Measurements from ENCODE around the gene CAMLG. TPM values are rescaled to one million over a fixed set of nuclear protein-coding genes. Genes with fewer than 3 reads are reported as not detected.

The CAMLG gene
- polyA plus RNA-seq, 3 donors, result 17.5 to 20.8 (median 17.8) TPM

DNA sequence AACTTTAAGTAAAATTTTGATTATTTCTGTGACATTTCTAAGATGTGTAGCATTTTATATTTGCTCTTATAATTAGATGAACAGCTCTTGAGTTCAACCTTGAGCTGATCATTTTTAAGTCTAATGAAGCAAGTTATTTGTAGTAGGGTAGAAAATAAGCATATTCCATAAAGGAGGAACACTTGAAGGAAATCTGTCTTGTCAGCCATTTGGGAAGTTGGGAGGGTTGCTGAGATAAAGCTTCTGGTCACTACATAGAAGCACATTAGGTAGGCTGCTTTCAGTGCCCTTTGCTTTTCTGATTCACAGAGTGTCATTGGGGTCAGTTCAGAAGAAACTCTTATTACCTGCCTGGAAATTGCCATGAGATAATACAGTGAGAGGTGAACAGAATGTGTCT is 45.6 kb upstream of the CAMLG start:
- TF ChIP-seq, protein P1, sequence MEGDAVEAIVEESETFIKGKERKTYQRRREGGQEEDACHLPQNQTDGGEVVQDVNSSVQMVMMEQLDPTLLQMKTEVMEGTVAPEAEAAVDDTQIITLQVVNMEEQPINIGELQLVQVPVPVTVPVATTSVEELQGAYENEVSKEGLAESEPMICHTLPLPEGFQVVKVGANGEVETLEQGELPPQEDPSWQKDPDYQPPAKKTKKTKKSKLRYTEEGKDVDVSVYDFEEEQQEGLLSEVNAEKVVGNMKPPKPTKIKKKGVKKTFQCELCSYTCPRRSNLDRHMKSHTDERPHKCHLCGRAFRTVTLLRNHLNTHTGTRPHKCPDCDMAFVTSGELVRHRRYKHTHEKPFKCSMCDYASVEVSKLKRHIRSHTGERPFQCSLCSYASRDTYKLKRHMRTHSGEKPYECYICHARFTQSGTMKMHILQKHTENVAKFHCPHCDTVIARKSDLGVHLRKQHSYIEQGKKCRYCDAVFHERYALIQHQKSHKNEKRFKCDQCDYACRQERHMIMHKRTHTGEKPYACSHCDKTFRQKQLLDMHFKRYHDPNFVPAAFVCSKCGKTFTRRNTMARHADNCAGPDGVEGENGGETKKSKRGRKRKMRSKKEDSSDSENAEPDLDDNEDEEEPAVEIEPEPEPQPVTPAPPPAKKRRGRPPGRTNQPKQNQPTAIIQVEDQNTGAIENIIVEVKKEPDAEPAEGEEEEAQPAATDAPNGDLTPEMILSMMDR (IDR thresholded peaks at IDR 0.05), result no peak
- no peak overlapping the region for H3K4me3 ChIP-seq (replicated peaks in 1 of 3; ENCODE audit: low read depth in 2 of 3, low read length in 3 of 3)
- no peak overlapping the region for H3K27ac ChIP-seq (ENCODE audit: low read depth in 1 of 2, low read length in 2 of 2)
- no peak overlapping the region for H3K27ac Mint-ChIP-seq
- no peaks in the 10 kb centered on the region for H4K20me1 ChIP-seq (ENCODE audit: insufficient read depth, low read length)
- no peak overlapping the region for H3K4me2 ChIP-seq (replicated peaks; ENCODE audit: extremely low read depth, low read length, poor library complexity, severe bottlenecking)
- H3K9ac ChIP-seq (ENCODE audit: insufficient read depth, low read length, poor library complexity, severe bottlenecking), result no peak overlapping the region
- intact Hi-C loops (cut with micrococcal nuclease), result loop anchor here in 1 of 2 donors (10.0 kb wide), 1 partner anchor 78 kb away; no protein-coding TSS in a partner anchor
- H3K36me3 Mint-ChIP-seq, result peaks cover 61 to 88% of the 10 kb centered on the region in 2 donors
- H3K4me3 Mint-ChIP-seq, result no peak overlapping the region
- no peaks in the 10 kb centered on the region for H3K79me2 ChIP-seq (ENCODE audit: insufficient read depth, low read length)
- no peaks in the 10 kb centered on the region for H3K4me1 Mint-ChIP-seq
- no peak overlapping the region for H2AFZ ChIP-seq (ENCODE audit: insufficient read depth, low read depth, low read length, poor library complexity, severe bottlenecking)
- H3K36me3 ChIP-seq (replicated peaks in 1 of 2; ENCODE audit: control insufficient read depth in 1 of 2, insufficient read depth in 2 of 2, low read length in 2 of 2), result peaks cover 79 to 85% of the 10 kb centered on the region in 2 donors
- H3K27me3 Mint-ChIP-seq (ENCODE audit: low read depth in 3 of 3), result no peaks in the 10 kb centered on the region
- no peaks in the 10 kb centered on the region for H3K9me3 Mint-ChIP-seq
- no peaks in the 10 kb centered on the region for H3K4me1 ChIP-seq (ENCODE audit: control insufficient read depth in 1 of 2, insufficient read depth in 2 of 2, low read length in 2 of 2)
- no peaks in the 10 kb centered on the region for H3K27me3 ChIP-seq (ENCODE audit: control insufficient read depth in 2 of 2, insufficient read depth in 2 of 2, low read length in 2 of 2)
- DNase-seq, result no peak
- no peaks in the 10 kb centered on the region for H3K9me3 ChIP-seq (replicated peaks in 1 of 2; ENCODE audit: control insufficient read depth in 1 of 2, insufficient read depth in 1 of 2, low read length in 2 of 2)

- no peak overlapping the region for H3K4me3 ChIP-seq (replicated peaks in 1 of 3; ENCODE audit: low read depth in 2 of 3, low read length in 3 of 3)
- no peak overlapping the region for H3K9ac ChIP-seq (ENCODE audit: insufficient read depth, low read length, poor library complexity, severe bottlenecking)
- no peaks in the 10 kb centered on the region for H3K79me2 ChIP-seq (ENCODE audit: insufficient read depth, low read length)
- H3K27ac Mint-ChIP-seq, result peak overlapping the region in 1 of 7 donors; percentile 10
- H3K9me3 Mint-ChIP-seq, result no peaks in the 10 kb centered on the region
- H3K36me3 ChIP-seq (replicated peaks in 1 of 2; ENCODE audit: control insufficient read depth in 1 of 2, insufficient read depth in 2 of 2, low read length in 2 of 2), result peaks cover 78 to 82% of the 10 kb centered on the region in 2 donors
- no peaks in the 10 kb centered on the region for H3K4me1 ChIP-seq (ENCODE audit: control insufficient read depth in 1 of 2, insufficient read depth in 2 of 2, low read length in 2 of 2)
- no CpG with 5 or more reads among the region's 1 CpG for WGBS (ENCODE audit: insufficient coverage)
- H3K27me3 ChIP-seq (ENCODE audit: control insufficient read depth in 2 of 2, insufficient read depth in 2 of 2, low read length in 2 of 2), result no peaks in the 10 kb centered on the region
- H3K4me1 Mint-ChIP-seq, result no peaks in the 10 kb centered on the region
- H2AFZ ChIP-seq (ENCODE audit: insufficient read depth, low read depth, low read length, poor library complexity, severe bottlenecking), result no peak overlapping the region
- H3K36me3 Mint-ChIP-seq, result peaks cover 61 to 84% of the 10 kb centered on the region in 2 donors
- H4K20me1 ChIP-seq (ENCODE audit: insufficient read depth, low read length), result no peaks in the 10 kb centered on the region
- no peaks in the 10 kb centered on the region for H3K27me3 Mint-ChIP-seq (ENCODE audit: low read depth in 3 of 3)
- no peak overlapping the region for H3K27ac ChIP-seq (ENCODE audit: low read depth in 1 of 2, low read length in 2 of 2)
- intact Hi-C loops (cut with micrococcal nuclease), result no loop called here
- H3K9me3 ChIP-seq (replicated peaks in 1 of 2; ENCODE audit: control insufficient read depth in 1 of 2, insufficient read depth in 1 of 2, low read length in 2 of 2), result no peaks in the 10 kb centered on the region
- TF ChIP-seq, protein P1 (IDR thresholded peaks at IDR 0.05), result no peak
- no peak overlapping the region for H3K4me3 Mint-ChIP-seq
- no peak overlapping the region for H3K4me2 ChIP-seq (replicated peaks; ENCODE audit: extremely low read depth, low read length, poor library complexity, severe bottlenecking)
- no peak for DNase-seq
Measured at GRCh38 chr5:134708301-134708700, 30.0 kb upstream of the CAMLG start.
